Measurements from ENCODE around the gene WDR59. TPM values are rescaled to one million over a fixed set of nuclear protein-coding genes. Genes with fewer than 3 reads are reported as not detected.
A peak's percentile ranks its signal among the peaks of the same experiment; 100 is the strongest.

Gene WDR59
- total RNA-seq, 4 donors from 2014 or later: 12.9 to 31.3 (median 19.5) TPM

GRCh38 chr16:75000481-75001081 lies 15.7 kb upstream of the WDR59 start:
- no peak for DNase-seq
- H3K27ac ChIP-seq: peak overlapping the region; percentile 82 to 94 (median 88)
- peak overlapping the region; percentile 86 to 100 (median 94) for H3K4me3 ChIP-seq
- intact Hi-C loops (cut with DNase I; ENCODE audit: low total_unique reads) (loop anchor here (5.0 kb wide), 1 partner anchor 47 kb away; no protein-coding TSS in a partner anchor), in situ Hi-C loops (cut with MboI; ENCODE audit: low sequenced_read_pairs in 4 of 4) (loop anchor here in 2 of 4 donors (5.0 kb wide), 2 partner anchors 107 to 117 kb away; partner anchors contain the start of gene LDHD (in 1 of the 2))
- no peak for ATAC-seq
- H3K4me1 ChIP-seq: peaks cover 22 to 24% of the 10 kb centered on the region in 2 donors
- H3K9me3 ChIP-seq: no peaks in the 10 kb centered on the region
- TF ChIP-seq POLR2A (IDR thresholded peaks at IDR 0.05) (no peak), CTCF (IDR thresholded peaks at IDR 0.05 in 4 of 5, conservative IDR thresholded peaks at IDR 0.05 in 1 of 5) (no peak)
- no peaks in the 10 kb centered on the region for H3K27me3 ChIP-seq
- H3K36me3 ChIP-seq: no peaks in the 10 kb centered on the region

GRCh38 chr16:74999609-75000480 lies 14.9 kb upstream of the WDR59 start:
- Histone ChIP-seq H3K9me3 (no peaks in the 10 kb centered on the region), H3K27me3 (no peaks in the 10 kb centered on the region), H3K36me3 (no peaks in the 10 kb centered on the region), H3K4me1 (peaks cover 20 to 24% of the 10 kb centered on the region in 2 donors), H3K27ac (peak overlapping the region; percentile 82 to 94 (median 88)), H3K4me3 (peak overlapping the region; percentile 86 to 100 (median 94))
- in situ Hi-C loops (cut with MboI; ENCODE audit: low sequenced_read_pairs in 4 of 4): loop anchor here in 3 of 4 donors (5.0 to 25.0 kb wide), 5 partner anchors 107 to 637 kb away; partner anchors contain the start of genes KARS1 (in 1 of the 3), LDHD (in 1 of the 3) and TERF2IP (in 1 of the 3)
- TF ChIP-seq POLR2A (IDR thresholded peaks at IDR 0.05): no peak
- no peak for TF ChIP-seq CTCF (IDR thresholded peaks at IDR 0.05 in 4 of 5, conservative IDR thresholded peaks at IDR 0.05 in 1 of 5)
- intact Hi-C loops (cut with DNase I; ENCODE audit: low total_unique reads): loop anchor here (5.0 kb wide), 2 partner anchors 47 to 703 kb away; partner anchors contain the start of gene PSMD7
- ATAC-seq: peak; percentile 9 to 30
- DNase-seq: peak; percentile 8 to 48

- H3K4me3 ChIP-seq: peak overlapping the region; percentile 86 to 100 (median 94)
- no peaks in the 10 kb centered on the region for H3K36me3 ChIP-seq
- in situ Hi-C loops (cut with MboI; ENCODE audit: low sequenced_read_pairs in 4 of 4) (loop anchor here in 3 of 4 donors (5.0 to 25.0 kb wide), 4 partner anchors 108 to 638 kb away; partner anchors contain the start of genes KARS1 (in 1 of the 3) and TERF2IP (in 1 of the 3)), intact Hi-C loops (cut with DNase I; ENCODE audit: low total_unique reads) (loop anchor here (5.0 kb wide), 1 partner anchor 702 kb away; the partner anchor contains the start of gene PSMD7)
- H3K27ac ChIP-seq: peak overlapping the region; percentile 82 to 94 (median 88)
- DNase-seq (no peak), ATAC-seq (peak; percentile 34 to 38)
- TF ChIP-seq POLR2A (IDR thresholded peaks at IDR 0.05): no peak
- TF ChIP-seq CTCF (IDR thresholded peaks at IDR 0.05 in 4 of 5, conservative IDR thresholded peaks at IDR 0.05 in 1 of 5): no peak
- H3K27me3 ChIP-seq: no peaks in the 10 kb centered on the region
- no peaks in the 10 kb centered on the region for H3K9me3 ChIP-seq
- H3K4me1 ChIP-seq: peaks cover 20 to 24% of the 10 kb centered on the region in 2 donors
These were observed 14.3 kb upstream of the WDR59 start for GRCh38 chr16:74999219-74999608.

- ATAC-seq: peak; percentile 86
- intact Hi-C loops (cut with DNase I; ENCODE audit: low total_unique reads): loop anchor here (1.0 to 5.0 kb wide), 2 partner anchors 113 to 701 kb away; partner anchors contain the start of gene PSMD7
- no peaks in the 10 kb centered on the region for H3K9me3 ChIP-seq
- H3K36me3 ChIP-seq: no peaks in the 10 kb centered on the region
- no peaks in the 10 kb centered on the region for H3K27me3 ChIP-seq
- TF ChIP-seq POLR2A (IDR thresholded peaks at IDR 0.05) (peak; percentile 63 to 81), CTCF (IDR thresholded peaks at IDR 0.05 in 4 of 5, conservative IDR thresholded peaks at IDR 0.05 in 1 of 5) (peak; percentile 83 to 90 (median 89))
- peak; percentile 69 to 80 for DNase-seq
- H3K4me3 ChIP-seq: peak within 1 kb of the TSS; percentile 86 to 100 (median 94)
- peaks cover 20 to 24% of the 10 kb centered on the region in 2 donors for H3K4me1 ChIP-seq
- H3K27ac ChIP-seq: peak within 1 kb of the TSS; percentile 82 to 94 (median 88)
- in situ Hi-C loops (cut with MboI; ENCODE audit: low sequenced_read_pairs in 4 of 4): loop anchor here in 3 of 4 donors (5.0 to 25.0 kb wide), 4 partner anchors 109 to 639 kb away; partner anchors contain the start of genes KARS1 (in 1 of the 3) and TERF2IP (in 1 of the 3)
These were observed 13.7 kb upstream of the WDR59 start, which contains the start of gene ZNRF1 for GRCh38 chr16:74998481-74999218. ZNRF1 (plus strand) TSS chr16:74999024; CDS start chr16:74999672, 648 bp downstream.

Data from gastrocnemius medialis (tissue), 4 donors.